Neuron (in vitro differentiated cells): ENCODE data around the gene ALOX12B.
A peak's percentile ranks its signal among the peaks of the same experiment; 100 is the strongest.

Source experiments
- H2AFZ ChIP-seq: one replicate; pipeline ENCODE4 v1.6.1; 2013; ENCODE audit warnings: low read depth, mild to moderate bottlenecking, inconsistent platforms, low read length, moderate library complexity
- H3K27me3 ChIP-seq: one replicate; pipeline ENCODE4 v1.6.1; 2013; ENCODE audit warnings: low read length; ENCODE audit not compliant: insufficient read depth
- H3K36me3 ChIP-seq: one replicate; pipeline ENCODE4 v1.6.1; 2013; ENCODE audit warnings: low read length; ENCODE audit not compliant: insufficient read depth
- H3K4me1 ChIP-seq: one replicate; pipeline ENCODE4 v1.6.1; 2013; ENCODE audit warnings: low read length; ENCODE audit not compliant: insufficient read depth
- H3K4me3 ChIP-seq: 2 replicates; pipeline ENCODE4 v1.5.1; 2013; ENCODE audit warnings: mild to moderate bottlenecking, low read length, moderate library complexity
- H3K9me3 ChIP-seq: one replicate; pipeline ENCODE4 v1.6.1; 2013; ENCODE audit warnings: low read length

The ALOX12B gene

DNA sequence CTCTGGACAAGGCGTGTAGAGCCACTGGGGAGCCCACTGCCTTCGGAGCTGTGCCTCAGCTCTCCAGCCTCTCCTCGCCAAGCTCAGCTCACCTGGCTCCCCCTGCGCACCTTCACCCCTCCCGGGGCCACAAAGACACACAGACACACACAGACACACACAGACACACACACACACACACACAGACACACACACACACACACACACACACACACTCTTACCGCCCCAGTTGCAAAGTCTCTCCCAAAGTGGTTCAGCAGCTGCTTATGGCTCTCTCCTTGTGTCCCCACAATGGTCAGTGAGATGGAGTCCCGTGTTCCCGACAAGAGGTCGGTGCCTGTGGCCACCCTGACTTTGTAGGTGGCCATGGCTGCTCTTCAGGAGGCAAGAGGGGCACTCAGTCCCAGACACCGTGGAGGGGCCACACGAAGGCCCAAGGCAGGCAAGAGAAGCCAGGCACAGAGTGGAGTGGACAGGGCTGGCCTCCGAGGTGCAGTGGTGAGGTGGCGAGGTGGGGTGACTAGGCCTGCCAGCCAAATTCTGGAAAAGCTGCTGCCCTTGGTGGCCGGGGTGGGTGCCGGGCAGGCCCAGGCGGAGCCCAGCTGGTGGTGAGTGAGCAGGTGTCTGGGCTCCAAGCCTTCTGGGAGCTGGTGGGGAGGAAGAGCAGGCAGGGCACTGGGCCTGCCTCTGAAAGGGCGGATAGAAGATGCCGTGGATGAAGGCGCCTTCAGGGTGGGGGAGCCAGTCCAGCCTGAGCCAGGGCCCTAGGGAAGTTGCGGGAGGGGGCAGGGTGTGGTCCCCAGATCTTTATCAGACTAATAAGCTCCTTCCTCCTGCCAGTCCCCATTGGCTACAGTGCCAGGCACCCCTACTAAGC, at the start of gene ALOX12B:
TSS of gene ALOX12B (minus strand) at position 642 of the 877 bp plus-strand sequence. CDS start at position 368, 274 bp downstream.
- H2AFZ ChIP-seq, result no peak within 1 kb of the TSS
- H3K9me3 ChIP-seq, result no peaks in the 10 kb centered on the region
- peaks cover 47% of the 10 kb centered on the region for H3K27me3 ChIP-seq
- H3K36me3 ChIP-seq, result no peaks in the 10 kb centered on the region
- H3K4me3 ChIP-seq, result no peak within 1 kb of the TSS
- no peaks in the 10 kb centered on the region for H3K4me1 ChIP-seq

GRCh38 chr17:8133941-8134340, 46.4 kb upstream of the ALOX12B start:
- Histone ChIP-seq H2AFZ (no peak overlapping the region), H3K4me3 (no peak overlapping the region), H3K4me1 (peaks cover 5% of the 10 kb centered on the region), H3K9me3 (no peaks in the 10 kb centered on the region), H3K27me3 (peaks cover 3% of the 10 kb centered on the region), H3K36me3 (no peaks in the 10 kb centered on the region)

- no peaks in the 10 kb centered on the region for H3K36me3 ChIP-seq
- peaks cover 3% of the 10 kb centered on the region for H3K27me3 ChIP-seq
- no peaks in the 10 kb centered on the region for H3K9me3 ChIP-seq
- no peak overlapping the region for H3K4me3 ChIP-seq
- no peak overlapping the region for H2AFZ ChIP-seq
- peaks cover 5% of the 10 kb centered on the region for H3K4me1 ChIP-seq
Measured at GRCh38 chr17:8133399-8133798, 45.9 kb upstream of the ALOX12B start.

GRCh38 chr17:8131844-8132441, 44.4 kb upstream of the ALOX12B start:
- H2AFZ ChIP-seq, result no peak overlapping the region
- no peaks in the 10 kb centered on the region for H3K36me3 ChIP-seq
- H3K4me3 ChIP-seq, result no peak overlapping the region
- H3K27me3 ChIP-seq, result peaks cover 3% of the 10 kb centered on the region
- H3K4me1 ChIP-seq, result peaks cover 5% of the 10 kb centered on the region
- H3K9me3 ChIP-seq, result no peaks in the 10 kb centered on the region

- H3K4me3 ChIP-seq, result no peak overlapping the region
- no peaks in the 10 kb centered on the region for H3K36me3 ChIP-seq
- peaks cover 30% of the 10 kb centered on the region for H3K4me1 ChIP-seq
- H3K27me3 ChIP-seq, result peaks cover 23% of the 10 kb centered on the region
- H3K9me3 ChIP-seq, result no peaks in the 10 kb centered on the region
- no peak overlapping the region for H2AFZ ChIP-seq
Measured at GRCh38 chr17:8128125-8128784, 40.7 kb upstream of the ALOX12B start.

- Histone ChIP-seq H3K36me3 (no peaks in the 10 kb centered on the region), H3K9me3 (no peaks in the 10 kb centered on the region), H3K4me3 (peak overlapping the region; percentile 85), H2AFZ (peak overlapping the region; percentile 92), H3K27me3 (peaks cover 33% of the 10 kb centered on the region), H3K4me1 (peaks cover 39% of the 10 kb centered on the region)
Measured at GRCh38 chr17:8126491-8127066, 39.1 kb upstream of the ALOX12B start.

DNA sequence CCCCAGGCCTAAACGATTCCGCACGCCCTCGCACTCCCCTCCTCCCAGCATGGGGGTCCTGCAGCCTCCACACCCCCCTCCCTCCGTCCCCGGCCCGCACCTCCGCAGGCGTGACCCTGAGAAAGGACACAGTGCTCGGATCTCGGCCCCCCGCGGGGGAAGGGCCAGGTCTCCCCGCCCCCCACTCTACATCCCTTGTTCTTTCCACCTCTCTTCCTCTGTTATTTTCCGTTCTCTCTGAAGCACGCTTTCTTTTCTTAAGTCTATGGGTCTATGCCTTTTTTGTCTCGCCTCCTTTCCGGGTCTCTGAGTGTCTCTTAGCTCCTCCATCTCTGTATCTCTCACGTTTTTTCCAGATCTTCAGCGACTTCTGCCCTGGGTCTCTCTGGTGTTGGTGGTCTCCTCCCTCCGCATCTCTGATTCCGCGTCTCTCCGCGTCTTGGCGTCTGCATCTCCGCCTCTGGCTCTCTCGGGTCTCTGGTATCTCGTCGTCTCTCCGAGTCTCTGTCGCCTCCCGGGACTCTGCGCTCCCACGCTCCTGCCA, 38.5 kb upstream of the ALOX12B start:
- Histone ChIP-seq H3K9me3 (no peaks in the 10 kb centered on the region), H3K36me3 (no peaks in the 10 kb centered on the region), H3K4me1 (peaks cover 41% of the 10 kb centered on the region), H2AFZ (peak overlapping the region; percentile 92), H3K27me3 (peaks cover 33% of the 10 kb centered on the region), H3K4me3 (peak overlapping the region; percentile 85)

GRCh38 chr17:8125154-8125946, 37.8 kb upstream of the ALOX12B start:
- H3K36me3 ChIP-seq, result no peaks in the 10 kb centered on the region
- H3K27me3 ChIP-seq, result peaks cover 33% of the 10 kb centered on the region
- H3K4me3 ChIP-seq, result peak overlapping the region; percentile 85
- H3K9me3 ChIP-seq, result no peaks in the 10 kb centered on the region
- H2AFZ ChIP-seq, result peak overlapping the region; percentile 92
- peaks cover 43% of the 10 kb centered on the region for H3K4me1 ChIP-seq

GRCh38 chr17:8124350-8125153, 37.0 kb upstream of the ALOX12B start:
- Histone ChIP-seq H3K4me1 (peaks cover 43% of the 10 kb centered on the region), H3K36me3 (no peaks in the 10 kb centered on the region), H3K9me3 (no peaks in the 10 kb centered on the region), H3K4me3 (peak overlapping the region; percentile 85), H2AFZ (peak overlapping the region; percentile 41), H3K27me3 (peaks cover 30% of the 10 kb centered on the region)

DNA sequence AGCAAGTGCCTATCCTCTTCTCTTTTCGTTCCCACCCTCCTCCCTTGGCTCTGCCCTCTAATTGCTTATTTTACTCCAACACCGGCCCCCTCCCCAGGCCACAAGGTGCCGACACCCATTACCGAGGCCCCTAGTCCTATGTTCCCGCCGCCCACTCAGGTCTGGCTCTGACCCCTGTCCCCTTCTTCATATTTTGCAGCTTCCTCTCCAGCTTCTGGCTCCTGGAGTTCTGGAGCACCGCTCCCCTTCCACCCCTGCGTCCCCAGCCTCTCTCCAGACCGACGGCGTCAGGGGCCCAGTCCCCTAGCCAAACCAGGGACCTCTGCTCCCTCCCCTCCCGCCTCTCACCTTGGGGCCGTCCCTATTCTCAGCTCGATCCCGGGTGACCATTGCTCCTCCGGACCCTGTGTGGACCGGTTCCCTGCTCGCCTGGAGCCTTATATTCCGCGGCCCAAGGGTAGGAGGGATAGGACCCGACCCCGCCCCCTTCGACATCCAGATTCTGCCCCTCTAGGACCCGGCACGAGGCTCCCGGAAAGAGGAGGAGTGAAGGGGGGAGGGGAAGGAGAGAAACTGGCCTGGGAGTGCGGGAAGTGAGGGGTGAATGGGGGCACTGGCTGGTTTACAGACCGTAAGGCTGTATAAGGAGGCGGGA, 36.3 kb upstream of the ALOX12B start, which contains the start of gene HES7:
TSS of gene HES7 (minus strand) at position 412 of the 655 bp plus-strand sequence. CDS start at position 390, 22 bp downstream.
- H3K4me1 ChIP-seq, result peaks cover 43% of the 10 kb centered on the region
- H3K4me3 ChIP-seq, result peak within 1 kb of the TSS; percentile 85
- peak within 1 kb of the TSS; percentile 53 for H2AFZ ChIP-seq
- no peaks in the 10 kb centered on the region for H3K9me3 ChIP-seq
- H3K27me3 ChIP-seq, result peaks cover 30% of the 10 kb centered on the region
- no peaks in the 10 kb centered on the region for H3K36me3 ChIP-seq
